H1 (cell line): ENCODE measurements around the gene EXOC3L1. TPM values are rescaled to one million over a fixed set of nuclear protein-coding genes. Genes with fewer than 3 reads are reported as not detected.

Experiments used
- CTCF ChIA-PET: fragments of 300-600 bp; sonication (Branson Sonifier 250); formaldehyde crosslinking; loops from one replicate; lab custom pipeline; 2021; ENCODE audit not compliant: partially characterized antibody; lab: Charles Lee
- POLR2A ChIA-PET: fragments of 300-600 bp; sonication (Branson Sonifier 250); formaldehyde crosslinking; loops from one replicate; lab custom pipeline; 2021; ENCODE audit warnings: inconsistent platforms; ENCODE audit not compliant: partially characterized antibody; lab: Charles Lee
- DNase-seq, 2 experiments: peaks; one replicate each; pipeline versions ENCODE4 v3.0.0 to v3.0.0-alpha.2; 2010 to 2022; ENCODE audit warnings: low spot score in 2 of 2, low read depth in 1 of 2, mixed read lengths in 1 of 2
- FAIRE-seq: peaks from 2 replicates; lab custom pipeline; 2011; peaks lifted over from hg19 to GRCh38; lab: Jason Lieb, UNC
- H2AFZ ChIP-seq: 2 replicates; pipeline ENCODE4 v1.8.1; 2012; ENCODE audit warnings: low read length, inconsistent platforms
- H2AK5ac ChIP-seq: 2 replicates; pipeline ENCODE4 v1.6.1; 2013; ENCODE audit warnings: low read depth, low read length
- H2BK120ac ChIP-seq: replicated peaks from 2 replicates; pipeline ENCODE3; 2013; ENCODE audit warnings: low read depth, low read length, inconsistent platforms
- H2BK12ac ChIP-seq: 2 replicates; pipeline ENCODE4 v1.6.1; 2013; ENCODE audit warnings: low read depth, low read length
- H2BK15ac ChIP-seq: 2 replicates; pipeline ENCODE4 v1.6.1; 2013; ENCODE audit warnings: low read length
- H2BK20ac ChIP-seq: 2 replicates; pipeline ENCODE4 v1.6.1; 2013; ENCODE audit warnings: low read length
- H2BK5ac ChIP-seq: 2 replicates; pipeline ENCODE4 v1.6.1; 2013; ENCODE audit warnings: low read depth, low read length
- H3K14ac ChIP-seq: 2 replicates; pipeline ENCODE4 v1.6.1; 2013; ENCODE audit warnings: inconsistent platforms; ENCODE audit not compliant: insufficient read length
- H3K18ac ChIP-seq: 2 replicates; pipeline ENCODE4 v1.6.1; 2013; ENCODE audit warnings: low read length; ENCODE audit errors: extremely low read depth
- H3K23ac ChIP-seq: 2 replicates; pipeline ENCODE4 v1.6.1; 2013; ENCODE audit warnings: inconsistent platforms; ENCODE audit not compliant: insufficient read length
- H3K23me2 ChIP-seq: 2 replicates; pipeline ENCODE4 v1.6.1; 2013; ENCODE audit warnings: low read depth, low read length
- H3K27ac ChIP-seq: 2 replicates; pipeline ENCODE4 v1.6.1; 2011; ENCODE audit warnings: low read depth, low read length, inconsistent platforms
- H3K27me3 ChIP-seq, 4 experiments: replicated peaks in 1 of 4; 1 replicate in 1 of 4; 2 replicates in 3 of 4; pipeline versions ENCODE4 v1.6.1 to v1.8.1; 2011 to 2013; ENCODE audit warnings: low read length in 3 of 4, mild to moderate bottlenecking in 3 of 4, inconsistent platforms in 2 of 4, mixed read lengths in 2 of 4, moderate library complexity in 1 of 4; ENCODE audit not compliant: control insufficient read depth in 3 of 4, insufficient read depth in 3 of 4; ENCODE audit errors: extremely low read depth in 1 of 4
- H3K36me3 ChIP-seq, 4 experiments: 2 replicates each; pipeline versions ENCODE4 v1.6.1 to v1.8.1; 2011 to 2013; ENCODE audit warnings: mild to moderate bottlenecking in 4 of 4, low read length in 3 of 4, moderate library complexity in 2 of 4, control low read depth in 1 of 4, inconsistent platforms in 1 of 4; ENCODE audit not compliant: insufficient read depth in 4 of 4, control insufficient read depth in 2 of 4
- H3K4ac ChIP-seq: replicated peaks from 2 replicates; pipeline ENCODE3; 2013; ENCODE audit warnings: low read length, low read depth, mixed read lengths, inconsistent platforms; ENCODE audit not compliant: insufficient read length
- H3K4me1 ChIP-seq, 4 experiments: replicated peaks in 1 of 4; 1 replicate in 1 of 4; 2 replicates in 3 of 4; pipeline versions ENCODE4 v1.6.1 to v1.8.1; 2011 to 2013; ENCODE audit warnings: low read length in 3 of 4, inconsistent platforms in 2 of 4, mixed read lengths in 1 of 4; ENCODE audit not compliant: insufficient read depth in 4 of 4, control insufficient read depth in 3 of 4
- H3K4me2 ChIP-seq, 2 experiments: 2 replicates each; pipeline versions ENCODE4 v1.6.1 to v1.8.1; 2011 to 2013; ENCODE audit warnings: low read depth in 2 of 2, low read length in 2 of 2, control low read depth in 1 of 2, inconsistent platforms in 1 of 2, mild to moderate bottlenecking in 1 of 2; ENCODE audit not compliant: insufficient read depth in 1 of 2
- H3K4me3 ChIP-seq, 4 experiments: fragments of 200-600, 300-600 bp in 1 of 4; sonication (generic), shearing (Covaris generic), sonication (Bioruptor Twin) in 1 of 4; 2 replicates each; pipeline versions ENCODE4 v1.5.1 to v1.8.1; 2011 to 2016; ENCODE audit warnings: low read length in 4 of 4, low read depth in 3 of 4, control low read depth in 2 of 4, inconsistent platforms in 2 of 4, mild to moderate bottlenecking in 2 of 4, mixed read lengths in 1 of 4, moderate library complexity in 1 of 4; ENCODE audit not compliant: insufficient read depth in 2 of 4; ENCODE audit errors: extremely low read depth in 1 of 4
- H3K56ac ChIP-seq: replicated peaks from 2 replicates; pipeline ENCODE3; 2013; ENCODE audit warnings: low read depth, mild to moderate bottlenecking, mixed read lengths, low read length, inconsistent platforms; ENCODE audit not compliant: insufficient read length
- H3K79me1 ChIP-seq: 2 replicates; pipeline ENCODE4 v1.6.1; 2013; ENCODE audit warnings: low read depth, low read length, control low read depth
- H3K79me2 ChIP-seq, 2 experiments: 2 replicates each; pipeline versions ENCODE4 v1.6.1 to v1.8.1; 2012 to 2013; ENCODE audit warnings: low read length in 2 of 2, mild to moderate bottlenecking in 2 of 2, inconsistent platforms in 1 of 2; ENCODE audit not compliant: insufficient read depth in 2 of 2, control insufficient read depth in 1 of 2
- H3K9ac ChIP-seq, 4 experiments: replicated peaks in 1 of 4; 1 replicate in 1 of 4; 2 replicates in 3 of 4; pipeline versions ENCODE4 v1.6.1 to v1.8.1; 2011 to 2013; ENCODE audit warnings: low read depth in 3 of 4, low read length in 3 of 4, control low read depth in 2 of 4, mild to moderate bottlenecking in 2 of 4, moderate library complexity in 2 of 4, inconsistent platforms in 1 of 4; ENCODE audit errors: extremely low read depth in 1 of 4
- H3K9me3 ChIP-seq, 2 experiments: 2 replicates each; pipeline versions ENCODE4 v1.6.1 to v1.8.1; 2012 to 2013; ENCODE audit warnings: mild to moderate bottlenecking in 2 of 2, moderate library complexity in 2 of 2, control low read depth in 1 of 2, inconsistent platforms in 1 of 2, low read depth in 1 of 2, low read length in 1 of 2, mixed read lengths in 1 of 2; ENCODE audit not compliant: insufficient read depth in 2 of 2
- H4K20me1 ChIP-seq, 2 experiments: replicated peaks in 1 of 2; 2 replicates each; pipeline versions ENCODE3 to v1.8.1; 2011 to 2013; ENCODE audit warnings: inconsistent platforms in 2 of 2, low read length in 2 of 2, mild to moderate bottlenecking in 1 of 2; ENCODE audit not compliant: insufficient read depth in 2 of 2, control insufficient read depth in 1 of 2
- H4K5ac ChIP-seq: 2 replicates; pipeline ENCODE4 v1.6.1; 2013; ENCODE audit warnings: low read length, low read depth, mixed read lengths, inconsistent platforms; ENCODE audit not compliant: insufficient read length
- H4K8ac ChIP-seq: 2 replicates; pipeline ENCODE4 v1.8.0; 2013; ENCODE audit warnings: mild to moderate bottlenecking, moderate library complexity, low read length, inconsistent platforms; ENCODE audit not compliant: insufficient read depth; ENCODE audit errors: extremely low read depth
- H4K91ac ChIP-seq: replicated peaks from 2 replicates; pipeline ENCODE3; 2013; ENCODE audit warnings: low read length, mixed read lengths, inconsistent platforms; ENCODE audit not compliant: insufficient read length
- ASH2L ChIP-seq: fragments of 200-600, 300-600 bp; sonication (generic); IDR thresholded peaks from one replicate; pipeline ENCODE4 v1.7.1; 2017; ENCODE audit warnings: low read length
- BACH1 ChIP-seq: IDR thresholded peaks from 2 replicates; pipeline ENCODE4 v1.6.1; 2012; ENCODE audit warnings: low read length, improper control_type of control experiment
- CHD1 ChIP-seq: IDR thresholded peaks from 2 replicates; pipeline ENCODE4 v1.6.1; 2012; ENCODE audit warnings: low read depth, low read length, improper control_type of control experiment
- CHD2 ChIP-seq: IDR thresholded peaks from 2 replicates; pipeline ENCODE4 v1.6.1; 2012; ENCODE audit warnings: low read length, improper control_type of control experiment
- E2F6 ChIP-seq: IDR thresholded peaks from 2 replicates; pipeline ENCODE4 v1.6.1; 2012; ENCODE audit warnings: inconsistent platforms
- GABPA ChIP-seq: IDR thresholded peaks from 2 replicates; pipeline ENCODE4 v1.6.1; 2011; ENCODE audit warnings: mild to moderate bottlenecking, low read length, moderate library complexity, borderline replicate concordance; ENCODE audit not compliant: insufficient read depth
- KDM5A ChIP-seq: fragments of 200-600 bp; IDR thresholded peaks from 2 replicates; pipeline ENCODE4 v1.7.1; 2012; ENCODE audit warnings: mild to moderate bottlenecking, low read length, inconsistent platforms, mixed read lengths
- RBBP5 ChIP-seq: IDR thresholded peaks from 2 replicates; pipeline ENCODE4 v1.7.1; 2012; ENCODE audit warnings: low read depth, mild to moderate bottlenecking, inconsistent platforms, low read length, moderate library complexity, borderline replicate concordance
- WGBS, 2 experiments: shearing (Covaris generic) in 1 of 2; methylation state at CpG; one replicate each; pipeline versions ENCODE4 v1.1.6 to v1.1.7; 2013 to 2015; ENCODE audit warnings: low lambda C conversion rate in 2 of 2, mixed read lengths in 2 of 2, inconsistent platforms in 1 of 2, low coverage in 1 of 2, missing lambda C conversion rate in 1 of 2; ENCODE audit not compliant: insufficient replicate concordance in 2 of 2, insufficient coverage in 1 of 2, insufficient read length in 1 of 2; ENCODE audit errors: extremely low coverage in 1 of 2, missing lambda C conversion rate in 1 of 2; 5-methylcytosine and 5-hydroxymethylcytosine counted together
- polyA plus RNA-seq, 7 experiments: library from polyadenylated mRNA; depleted of rRNA in 3 of 7; stranded (reverse) in 5 of 7; unstranded in 2 of 7; fragments of >200 nt in 5 of 7; fragments of 200-250 nt in 2 of 7; gene quantifications; 1 replicate in 5 of 7; 2 replicates in 1 of 7; 4 replicates in 1 of 7; pipeline versions ENCODE4 v1.2.1 to v1.2.3, GENCODE V29; 2011 to 2013; ENCODE audit warnings: missing spikeins in 2 of 7, mixed read lengths in 2 of 7
- total RNA-seq: library from RNA; stranded (reverse); fragmentation: NEBNext Ultra II Directional; extraction: Animal tissue kit (Norgen Biotek cat#: 25700); gene quantifications from 2 replicates; pipeline ENCODE4 v1.2.1, GENCODE V29; 2021
- TF ChIP-seq, protein P1 (sequence below): IDR thresholded peaks from 2 replicates; pipeline ENCODE4 v1.6.1; 2011; ENCODE audit warnings: low read depth, mild to moderate bottlenecking, low read length; ENCODE audit not compliant: insufficient read depth

EXOC3L1 gene
- total and polyA plus RNA-seq, 2 of the 8 experiments (the other 6 are each of a cell fraction or from before 2014, with no cell fraction given) = 1.3 TPM

DNA sequence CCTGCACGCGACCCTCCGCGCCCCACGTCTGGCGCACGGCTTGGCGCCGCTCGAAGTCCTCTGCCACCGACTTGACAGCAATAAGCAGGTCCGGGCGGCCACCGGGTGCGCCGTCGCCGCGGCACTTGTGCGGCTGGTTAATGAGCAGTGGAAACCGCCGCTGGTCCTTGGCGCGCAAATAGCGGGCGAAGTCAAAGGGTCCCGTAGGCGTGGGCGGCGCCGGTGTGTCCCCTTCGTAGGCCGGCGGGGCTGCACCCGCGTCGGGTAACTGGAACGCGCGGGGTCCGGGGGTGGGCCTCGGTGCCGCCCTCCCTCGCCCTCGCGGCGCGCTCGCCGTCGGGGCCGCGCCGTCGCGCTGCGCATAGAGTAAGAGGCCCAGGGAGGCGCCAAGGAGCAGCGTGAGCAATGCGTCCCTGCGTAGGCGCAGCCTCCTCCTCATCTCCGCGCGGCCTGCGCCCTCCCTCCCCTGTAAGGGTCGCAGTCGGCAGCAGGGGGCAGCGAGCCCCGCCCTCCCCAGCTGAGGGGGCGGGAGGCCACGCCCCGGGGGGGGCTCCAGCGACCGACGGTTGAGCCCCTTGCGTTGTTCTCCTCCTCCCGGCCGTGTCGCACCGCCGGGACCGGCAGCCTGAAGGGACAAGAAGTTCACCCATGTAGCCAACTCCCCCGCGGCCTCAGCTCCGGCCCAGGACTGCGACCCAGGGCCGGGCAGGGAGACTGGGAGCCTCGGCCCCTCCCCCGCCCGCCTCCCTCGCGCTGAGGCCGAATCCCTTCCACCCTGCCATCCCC lies 39.7 kb downstream of the EXOC3L1 start:
- Histone ChIP-seq H3K27ac (no peak overlapping the region), H3K9me3 (no peaks in the 10 kb centered on the region; a peak in 1 of 4 replicates), H3K4me3 (peak overlapping the region; percentile 62 to 75 (median 72)), H3K79me2 (no peaks in the 10 kb centered on the region), H2BK120ac (no peak overlapping the region), H3K23me2 (peaks cover 17% of the 10 kb centered on the region; the same call in 1 of the 2 replicates), H2AFZ (no peak overlapping the region; the same call in 1 of the 2 replicates), H4K20me1 (peaks cover 3 to 26% of the 10 kb centered on the region in 2 experiments), H2BK15ac (no peak overlapping the region), H2BK20ac (no peak overlapping the region), H4K8ac (peak overlapping the region; percentile 96), H3K9ac (peak overlapping the region in 2 of 4 experiments; percentile 42 to 45; a peak in 2 of 7 replicates), H3K36me3 (peaks cover 11 to 18% (median 16%) of the 10 kb centered on the region in 4 experiments; a peak in 5 of 8 replicates), H3K23ac (no peak overlapping the region), H2AK5ac (no peak overlapping the region), H3K4me1 (peaks cover 0 to 11% (median 9%) of the 10 kb centered on the region in 4 experiments; a peak in 5 of 7 replicates), H2BK12ac (no peak overlapping the region), H3K56ac (peak overlapping the region; percentile 39), H3K18ac (peak overlapping the region; percentile 97; the same call in 1 of the 2 replicates), H3K14ac (no peak overlapping the region), H3K4ac (no peak overlapping the region), H4K5ac (peak overlapping the region; percentile 83), H4K91ac (no peak overlapping the region), H2BK5ac (no peak overlapping the region; the same call in 1 of the 2 replicates), H3K27me3 (peaks cover 27 to 49% (median 41%) of the 10 kb centered on the region in 4 experiments), H3K79me1 (no peaks in the 10 kb centered on the region), H3K4me2 (peak overlapping the region; percentile 80 to 92)
- FAIRE-seq = no peak
- DNase-seq = peak in 1 of 2 experiments; percentile 94
- WGBS, 2 experiments = 5% methylated on average over 44 of the region's 94 CpGs; no CpG with 5 or more reads in 1 of the 2 experiments
- POLR2A ChIA-PET = interaction anchor here (0.9 to 2.5 kb wide), 10 partner anchors 10 to 175 kb away, joined by 3 to 12 read pairs (median 5); partner anchors contain the start of genes FBXL8, HSF4 and TRADD
- CTCF ChIA-PET = interaction anchor here (0.6 to 14.1 kb wide), 25 partner anchors 9 to 364 kb away, joined by 3 to 291 read pairs (median 4); partner anchors contain the start of genes CES3, FBXL8, HSF4 and NOL3
- TF ChIP-seq E2F6 = peak; percentile 84; the same call in 1 of the 2 replicates
- TF ChIP-seq BACH1 = 0 out of 2 replicates have a peak, but pooled peaks have one; percentile 74
- 0 out of 2 replicates have a peak, but pooled peaks have one; percentile 20 for TF ChIP-seq GABPA
- TF ChIP-seq, protein P1, sequence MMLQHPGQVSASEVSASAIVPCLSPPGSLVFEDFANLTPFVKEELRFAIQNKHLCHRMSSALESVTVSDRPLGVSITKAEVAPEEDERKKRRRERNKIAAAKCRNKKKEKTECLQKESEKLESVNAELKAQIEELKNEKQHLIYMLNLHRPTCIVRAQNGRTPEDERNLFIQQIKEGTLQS = 0 out of 2 replicates have a peak, but pooled peaks have one; percentile 13
- TF ChIP-seq RBBP5 = 0 out of 2 replicates have a peak, but pooled peaks have one; percentile 50
- no peak for TF ChIP-seq CHD1
- no peak for TF ChIP-seq KDM5A
- no peak for TF ChIP-seq CHD2
- peak; percentile 86 for TF ChIP-seq ASH2L
